H9 (cell line): Measurements from ENCODE around the gene FAM13C. TPM values are rescaled to one million over a fixed set of nuclear protein-coding genes. Genes with fewer than 3 reads are reported as not detected.

Experiments
- DNase-seq: peaks from one replicate; pipeline ENCODE4 v3.0.0-alpha.2; 2017
- H2AFZ ChIP-seq: one replicate; pipeline ENCODE4 v1.6.1; 2013; ENCODE audit warnings: mild to moderate bottlenecking, low read length, control low read depth, moderate library complexity
- H2AK5ac ChIP-seq: 2 replicates; pipeline ENCODE4 v1.6.1; 2013; ENCODE audit warnings: low read length, control low read depth, mixed read lengths; ENCODE audit not compliant: insufficient read length
- H2BK120ac ChIP-seq: one replicate; pipeline ENCODE4 v1.6.1; 2013; ENCODE audit warnings: low read depth, mild to moderate bottlenecking, low read length, control low read depth, inconsistent platforms; ENCODE audit not compliant: poor library complexity, severe bottlenecking
- H2BK12ac ChIP-seq: 2 replicates; pipeline ENCODE4 v1.6.1; 2013; ENCODE audit warnings: low read length, control low read depth, mixed read lengths, low read depth; ENCODE audit not compliant: insufficient read length
- H2BK15ac ChIP-seq: 2 replicates; pipeline ENCODE4 v1.6.1; 2013; ENCODE audit warnings: low read depth, low read length, control low read depth
- H2BK20ac ChIP-seq: one replicate; pipeline ENCODE4 v1.6.1; 2013; ENCODE audit warnings: low read depth, mild to moderate bottlenecking, low read length, control low read depth, inconsistent platforms; ENCODE audit not compliant: poor library complexity, severe bottlenecking
- H2BK5ac ChIP-seq: 2 replicates; pipeline ENCODE4 v1.6.1; 2013; ENCODE audit warnings: low read length, control low read depth, mixed read lengths; ENCODE audit not compliant: insufficient read length
- H3K14ac ChIP-seq: 2 replicates; pipeline ENCODE4 v1.6.1; 2013; ENCODE audit warnings: low read length, control low read depth; ENCODE audit not compliant: insufficient read depth
- H3K18ac ChIP-seq: 2 replicates; pipeline ENCODE4 v1.6.1; 2013; ENCODE audit warnings: low read depth, mild to moderate bottlenecking, mixed read lengths, low read length, control low read depth; ENCODE audit not compliant: insufficient read length
- H3K23ac ChIP-seq: 2 replicates; pipeline ENCODE4 v1.6.1; 2013; ENCODE audit warnings: low read length, control low read depth, mixed read lengths, low read depth; ENCODE audit not compliant: insufficient read length
- H3K23me2 ChIP-seq: 2 replicates; pipeline ENCODE4 v1.6.1; 2013; ENCODE audit warnings: low read depth, mild to moderate bottlenecking, mixed read lengths, low read length, control low read depth; ENCODE audit not compliant: insufficient read length, poor library complexity, severe bottlenecking
- H3K27ac ChIP-seq: 2 replicates; pipeline ENCODE4 v1.5.1; 2013; ENCODE audit warnings: low read length, control low read depth, mixed read lengths, low read depth; ENCODE audit not compliant: insufficient read length
- H3K27me3 ChIP-seq: 2 replicates; pipeline ENCODE4 v1.6.1; 2013; ENCODE audit warnings: low read length, control low read depth, inconsistent platforms; ENCODE audit not compliant: insufficient read depth
- H3K4ac ChIP-seq: 2 replicates; pipeline ENCODE4 v1.6.1; 2013; ENCODE audit warnings: low read depth, mild to moderate bottlenecking, control low read depth, inconsistent platforms, low read length, moderate library complexity
- H3K4me1 ChIP-seq: 2 replicates; pipeline ENCODE4 v1.6.1; 2013; ENCODE audit warnings: low read length, control low read depth, inconsistent platforms; ENCODE audit not compliant: insufficient read depth
- H3K4me2 ChIP-seq: 2 replicates; pipeline ENCODE4 v1.6.1; 2013; ENCODE audit warnings: low read length, control low read depth, mixed read lengths; ENCODE audit not compliant: insufficient read length, insufficient read depth
- H3K56ac ChIP-seq: 2 replicates; pipeline ENCODE4 v1.6.1; 2013; ENCODE audit warnings: low read depth, mild to moderate bottlenecking, mixed read lengths, low read length, control low read depth; ENCODE audit not compliant: insufficient read length
- H3K79me1 ChIP-seq: 2 replicates; pipeline ENCODE4 v1.6.1; 2013; ENCODE audit warnings: low read depth, mild to moderate bottlenecking, moderate library complexity, low read length, control low read depth, inconsistent platforms; ENCODE audit not compliant: insufficient read depth, poor library complexity, severe bottlenecking
- H3K79me2 ChIP-seq: 2 replicates; pipeline ENCODE4 v1.6.1; 2013; ENCODE audit warnings: low read length, control low read depth, inconsistent platforms; ENCODE audit not compliant: insufficient read depth
- H3K9ac ChIP-seq: 2 replicates; pipeline ENCODE4 v1.6.1; 2013; ENCODE audit warnings: low read length, control low read depth, mixed read lengths; ENCODE audit not compliant: insufficient read length; ENCODE audit errors: extremely low read depth
- H3K9me3 ChIP-seq: one replicate; pipeline ENCODE4 v1.6.1; 2013; ENCODE audit warnings: low read depth, low read length, inconsistent platforms; ENCODE audit not compliant: control insufficient read depth
- H3T11ph ChIP-seq: one replicate; pipeline ENCODE4 v1.6.1; 2013; ENCODE audit warnings: mild to moderate bottlenecking, low read length, control low read depth, inconsistent platforms
- H4K20me1 ChIP-seq: one replicate; pipeline ENCODE4 v1.6.1; 2013; ENCODE audit not compliant: control insufficient read depth, insufficient read length, insufficient read depth
- H4K5ac ChIP-seq: 2 replicates; pipeline ENCODE4 v1.6.1; 2013; ENCODE audit warnings: low read depth, mild to moderate bottlenecking, mixed read lengths, low read length, control low read depth; ENCODE audit not compliant: insufficient read length
- H4K8ac ChIP-seq: replicated peaks from 2 replicates; pipeline ENCODE4 v1.6.1; 2013; ENCODE audit warnings: low read length, control low read depth, mixed read lengths, low read depth; ENCODE audit not compliant: insufficient read length
- H4K91ac ChIP-seq: 2 replicates; pipeline ENCODE4 v1.6.1; 2013; ENCODE audit warnings: low read depth, mild to moderate bottlenecking, moderate library complexity, mixed read lengths, low read length, control low read depth; ENCODE audit not compliant: insufficient read length
- H3K27ac Mint-ChIP-seq, 3 experiments: 2 replicates in 2 of 3; 3 replicates in 1 of 3; pipeline ENCODE4 v1.8.0; 2020 to 2021; ENCODE audit warnings: mixed read lengths in 3 of 3, mild to moderate bottlenecking in 1 of 3, moderate library complexity in 1 of 3
- H3K27me3 Mint-ChIP-seq: 2 replicates; pipeline ENCODE4 v1.8.0; 2021; ENCODE audit warnings: low read depth, mild to moderate bottlenecking, moderate library complexity, mixed read lengths
- H3K36me3 Mint-ChIP-seq, 3 experiments: 2 replicates in 2 of 3; 3 replicates in 1 of 3; pipeline ENCODE4 v1.8.0; 2020 to 2021; ENCODE audit warnings: low read depth in 3 of 3, mixed read lengths in 3 of 3; ENCODE audit not compliant: insufficient read depth in 1 of 3
- H3K4me1 Mint-ChIP-seq, 2 experiments: 2 replicates each; pipeline ENCODE4 v1.8.0; 2020; ENCODE audit warnings: mixed read lengths in 2 of 2
- H3K4me3 Mint-ChIP-seq, 2 experiments: 2 replicates in 1 of 2; 3 replicates in 1 of 2; pipeline ENCODE4 v1.8.0; 2020 to 2021; ENCODE audit warnings: mild to moderate bottlenecking in 2 of 2, mixed read lengths in 2 of 2, moderate library complexity in 1 of 2
- H3K9me3 Mint-ChIP-seq, 2 experiments: 2 replicates in 1 of 2; 3 replicates in 1 of 2; pipeline ENCODE4 v1.8.0; 2020; ENCODE audit warnings: mild to moderate bottlenecking in 2 of 2, mixed read lengths in 2 of 2, moderate library complexity in 1 of 2
- CTCF ChIP-seq: fragments of 200-600 bp; sonication (generic); conservative IDR thresholded peaks from 3 replicates; pipeline ENCODE4 v1.8.0; 2021; ENCODE audit warnings: antibody characterized with exemption, mild to moderate bottlenecking
- WGBS: extraction: QIAGEN DNeasy Blood & Tissue Kit; methylation state at CpG from one replicate; pipeline ENCODE4 v1.1.7; 2013; ENCODE audit warnings: missing lambda C conversion rate, low lambda C conversion rate, mixed read lengths; ENCODE audit not compliant: insufficient read length; ENCODE audit errors: extremely low coverage; 5-methylcytosine and 5-hydroxymethylcytosine counted together
- total RNA-seq: library from RNA; stranded (reverse); gene quantifications from 2 replicates; pipeline ENCODE4 v1.2.1, GENCODE V29; 2021

Gene FAM13C
- total RNA-seq, 1 experiment from 2014 or later: 0.31 TPM

GRCh38 chr10:59317066-59317465, 45.3 kb downstream of the FAM13C start:
- no peak overlapping the region for H3K18ac ChIP-seq
- Mint-ChIP-seq H3K9me3 (no peaks in the 10 kb centered on the region), H3K27ac (no peak overlapping the region), H3K36me3 (no peaks in the 10 kb centered on the region), H3K27me3 (no peaks in the 10 kb centered on the region), H3K4me1 (peaks cover 0 to 14% of the 10 kb centered on the region in 2 experiments; a peak in 2 of 4 replicates), H3K4me3 (no peak overlapping the region)
- no peaks in the 10 kb centered on the region for H4K20me1 ChIP-seq
- H3K4me2 ChIP-seq: no peak overlapping the region
- no peaks in the 10 kb centered on the region for H3K27me3 ChIP-seq
- H3K4me1 ChIP-seq: no peaks in the 10 kb centered on the region
- H3K23ac ChIP-seq: no peak overlapping the region
- DNase-seq: no peak
- H4K91ac ChIP-seq: no peak overlapping the region
- no peak overlapping the region for H3K27ac ChIP-seq
- no peak overlapping the region for H2BK15ac ChIP-seq
- no peak for TF ChIP-seq CTCF
- H3K4ac ChIP-seq: no peak overlapping the region
- H3K79me1 ChIP-seq: no peaks in the 10 kb centered on the region
- H2BK120ac ChIP-seq: no peak overlapping the region
- no peak overlapping the region for H2BK5ac ChIP-seq
- no peak overlapping the region for H2AFZ ChIP-seq
- H3K14ac ChIP-seq: no peak overlapping the region
- no peak overlapping the region for H2AK5ac ChIP-seq
- H3K56ac ChIP-seq: no peak overlapping the region
- WGBS: no CpG with 5 or more reads among the region's 2 CpGs
- no peaks in the 10 kb centered on the region for H3K9me3 ChIP-seq
- no peak overlapping the region for H3K9ac ChIP-seq
- H4K5ac ChIP-seq: no peak overlapping the region
- H3K79me2 ChIP-seq: no peaks in the 10 kb centered on the region
- H4K8ac ChIP-seq: no peak overlapping the region
- no peak overlapping the region for H2BK12ac ChIP-seq
- no peak overlapping the region for H3T11ph ChIP-seq
- H3K23me2 ChIP-seq: no peaks in the 10 kb centered on the region
- H2BK20ac ChIP-seq: no peak overlapping the region
